IPS-11a (cell line): Measurements from ENCODE around the gene POLA2.
"Not testable (repeated sequence)": the region's sequence is repeated elsewhere in the genome, so short reads cannot be mapped to it uniquely, and the experiment has no call there.

Experiments used
- H3K4me3 ChIP-seq: one replicate; pipeline ENCODE4 v1.5.1; 2013; ENCODE audit warnings: low read depth, low read length, control low read depth

Gene POLA2, protein sequence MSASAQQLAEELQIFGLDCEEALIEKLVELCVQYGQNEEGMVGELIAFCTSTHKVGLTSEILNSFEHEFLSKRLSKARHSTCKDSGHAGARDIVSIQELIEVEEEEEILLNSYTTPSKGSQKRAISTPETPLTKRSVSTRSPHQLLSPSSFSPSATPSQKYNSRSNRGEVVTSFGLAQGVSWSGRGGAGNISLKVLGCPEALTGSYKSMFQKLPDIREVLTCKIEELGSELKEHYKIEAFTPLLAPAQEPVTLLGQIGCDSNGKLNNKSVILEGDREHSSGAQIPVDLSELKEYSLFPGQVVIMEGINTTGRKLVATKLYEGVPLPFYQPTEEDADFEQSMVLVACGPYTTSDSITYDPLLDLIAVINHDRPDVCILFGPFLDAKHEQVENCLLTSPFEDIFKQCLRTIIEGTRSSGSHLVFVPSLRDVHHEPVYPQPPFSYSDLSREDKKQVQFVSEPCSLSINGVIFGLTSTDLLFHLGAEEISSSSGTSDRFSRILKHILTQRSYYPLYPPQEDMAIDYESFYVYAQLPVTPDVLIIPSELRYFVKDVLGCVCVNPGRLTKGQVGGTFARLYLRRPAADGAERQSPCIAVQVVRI

DNA sequence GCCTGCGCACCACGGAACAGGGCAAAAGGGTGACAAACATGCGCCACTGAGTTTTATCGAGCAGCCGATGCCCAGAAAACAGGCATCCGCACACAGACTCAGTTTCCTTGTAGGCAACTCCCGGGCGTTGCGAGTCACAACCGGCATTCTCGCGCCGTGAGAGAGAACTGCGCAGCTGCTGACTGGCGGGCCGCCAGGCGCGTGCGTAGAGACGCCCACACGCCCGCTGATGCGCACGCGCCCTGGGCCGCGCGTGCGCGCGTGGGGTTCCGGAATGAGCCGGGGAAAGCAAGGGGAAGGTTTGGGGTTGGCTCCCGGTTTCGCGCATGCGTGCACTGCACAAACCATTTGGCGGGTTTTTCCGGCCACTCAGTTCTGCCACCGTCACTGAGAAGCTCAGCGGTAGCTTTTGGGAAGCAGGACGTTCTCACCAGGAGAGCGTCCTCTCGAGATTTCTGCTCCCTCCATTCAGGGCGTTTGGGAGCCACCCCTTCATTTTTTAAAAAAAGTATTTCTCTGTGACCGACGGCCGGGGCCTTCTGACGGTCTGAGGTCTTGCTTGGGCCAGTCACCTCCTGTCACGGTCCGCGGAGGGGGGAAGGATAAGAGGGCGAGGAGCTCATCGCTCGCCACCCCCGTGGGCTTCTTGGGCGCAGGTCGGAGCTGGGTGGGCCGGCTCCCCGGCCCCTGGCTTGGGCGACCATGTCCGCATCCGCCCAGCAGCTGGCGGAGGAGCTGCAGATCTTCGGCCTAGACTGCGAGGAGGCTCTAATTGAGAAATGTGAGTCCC is at the start of gene POLA2:
TSS of gene POLA2 (plus strand) at position 372 of the 790 bp plus-strand sequence. CDS start at position 703, 331 bp downstream.
- H3K4me3 ChIP-seq, result peak within 1 kb of the TSS; percentile 66

DNA sequence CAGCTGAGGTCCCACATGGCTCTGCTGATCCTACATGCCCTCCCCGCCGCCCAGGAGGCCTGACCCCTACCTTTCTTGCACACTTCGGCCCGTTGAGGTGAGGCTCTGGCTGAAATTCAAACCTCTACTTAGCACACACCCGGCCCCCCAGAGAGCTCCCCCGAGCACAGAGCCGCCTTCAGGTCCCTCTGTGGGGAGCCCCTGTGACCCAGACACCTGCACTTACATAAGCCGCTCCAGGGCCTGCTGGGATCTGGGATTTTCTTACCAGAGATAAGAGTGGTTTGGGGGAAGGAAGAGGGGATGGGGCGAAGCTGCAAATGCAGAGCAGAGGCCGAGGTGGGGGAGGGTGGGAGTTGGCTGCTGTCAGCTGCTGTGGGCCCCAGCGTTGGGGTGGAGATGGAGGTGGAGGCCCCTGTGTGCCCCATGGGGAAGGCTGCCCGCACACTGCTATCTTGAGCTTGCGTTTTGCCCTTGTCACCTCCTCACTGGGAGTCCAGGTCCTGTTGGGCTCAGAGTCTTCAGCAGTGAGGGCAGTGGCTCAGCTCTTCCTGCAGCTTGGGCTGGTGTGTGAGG is 49.4 kb upstream of the POLA2 start:
- H3K4me3 ChIP-seq, result no peak overlapping the region

DNA sequence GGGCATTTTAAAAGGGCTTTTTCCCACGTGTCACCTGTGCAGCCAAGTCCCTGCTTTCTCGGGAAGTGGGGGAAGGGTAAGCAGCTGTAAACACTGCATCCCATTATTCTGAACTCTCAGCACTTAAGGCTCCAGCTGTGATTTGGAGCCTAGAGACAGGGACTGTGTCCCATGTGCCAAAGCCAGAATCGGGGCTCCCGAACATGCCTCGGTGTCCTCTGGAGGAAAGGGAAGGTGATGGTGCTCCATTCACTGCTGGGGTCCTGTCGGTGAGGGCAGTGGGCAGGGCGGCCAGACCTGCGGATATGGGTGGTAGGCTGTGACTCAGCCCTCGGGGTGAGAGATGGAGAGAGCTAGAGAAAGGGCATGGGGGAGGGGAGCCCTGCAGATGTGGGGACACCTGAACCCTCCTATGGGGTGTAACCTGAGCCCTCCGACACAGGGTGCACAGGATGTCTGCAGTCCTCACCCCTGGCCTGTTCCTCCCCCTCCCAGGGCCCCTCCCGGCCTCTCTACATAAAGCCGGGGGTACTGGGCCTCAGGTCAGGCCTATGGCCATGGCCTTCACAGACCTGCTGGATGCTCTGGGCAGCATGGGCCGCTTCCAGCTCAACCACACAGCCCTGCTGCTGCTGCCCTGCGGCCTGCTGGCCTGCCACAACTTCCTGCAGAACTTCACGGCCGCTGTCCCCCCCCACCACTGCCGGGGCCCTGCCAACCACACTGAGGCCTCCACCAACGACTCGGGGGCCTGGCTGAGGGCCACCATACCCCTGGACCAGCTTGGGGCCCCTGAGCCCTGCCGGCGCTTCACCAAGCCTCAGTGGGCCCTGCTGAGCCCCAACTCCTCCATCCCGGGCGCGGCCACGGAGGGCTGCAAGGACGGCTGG is 48.2 kb upstream of the POLA2 start:
- no peak overlapping the region for H3K4me3 ChIP-seq

DNA sequence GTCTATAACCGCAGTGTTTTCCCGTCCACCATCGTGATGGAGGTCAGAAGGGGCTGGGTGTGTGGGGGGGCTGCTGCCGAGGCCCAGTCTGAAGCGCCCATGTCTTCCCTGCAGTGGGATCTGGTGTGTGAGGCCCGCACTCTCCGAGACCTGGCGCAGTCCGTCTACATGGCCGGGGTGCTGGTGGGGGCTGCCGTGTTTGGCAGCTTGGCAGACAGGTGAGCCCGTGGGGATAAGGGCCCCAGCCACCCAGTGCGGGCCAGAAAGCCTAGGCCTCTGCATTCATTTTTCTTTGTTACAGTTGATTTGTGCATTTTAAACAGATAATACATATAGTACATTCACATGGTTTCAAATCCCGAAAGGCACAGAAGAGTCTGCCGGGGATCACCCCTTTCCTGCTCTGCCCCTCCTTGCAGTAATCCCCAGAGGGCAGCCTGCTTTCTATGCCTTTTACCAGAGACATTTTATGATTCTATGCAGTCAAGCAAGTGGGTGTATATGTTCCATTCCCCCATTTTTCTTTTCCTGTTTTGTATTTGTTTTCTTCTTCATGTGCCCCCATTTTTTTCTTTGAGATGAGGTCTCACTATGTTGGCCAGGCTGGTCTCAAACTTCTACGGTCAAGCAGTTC is 47.4 kb upstream of the POLA2 start:
- no peak overlapping the region for H3K4me3 ChIP-seq

DNA sequence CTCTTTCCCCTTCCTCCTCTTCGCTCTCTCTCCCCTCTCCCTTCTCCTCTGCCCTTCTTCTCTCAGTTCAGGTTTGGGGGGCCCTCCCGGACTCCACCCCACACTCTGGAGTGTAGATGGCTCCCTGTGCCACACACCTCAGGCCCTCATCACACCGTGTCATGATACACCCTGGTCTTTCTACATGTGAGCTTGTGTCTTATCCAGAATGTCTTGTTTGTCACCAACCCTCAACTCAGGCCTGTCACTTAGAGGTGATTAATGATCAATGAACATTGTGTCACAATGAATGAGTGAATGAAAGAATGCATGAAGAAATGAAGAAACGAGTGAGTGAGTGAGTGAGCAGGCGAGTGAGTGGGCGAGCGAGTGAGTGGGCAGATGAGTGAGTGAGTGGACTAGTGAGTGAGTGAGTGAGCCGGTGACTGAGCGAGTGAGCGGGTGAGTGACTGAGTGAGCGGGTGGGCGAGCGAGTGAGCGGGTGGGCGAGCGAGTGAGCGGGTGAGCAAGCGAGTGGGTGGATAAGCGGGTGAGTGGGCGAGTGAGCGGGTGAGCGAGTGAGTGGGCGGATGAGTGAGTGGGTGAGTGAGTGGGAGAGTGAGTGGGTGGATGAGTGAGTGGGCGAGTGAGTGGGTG is 46.2 kb upstream of the POLA2 start:
- no peak overlapping the region for H3K4me3 ChIP-seq

DNA sequence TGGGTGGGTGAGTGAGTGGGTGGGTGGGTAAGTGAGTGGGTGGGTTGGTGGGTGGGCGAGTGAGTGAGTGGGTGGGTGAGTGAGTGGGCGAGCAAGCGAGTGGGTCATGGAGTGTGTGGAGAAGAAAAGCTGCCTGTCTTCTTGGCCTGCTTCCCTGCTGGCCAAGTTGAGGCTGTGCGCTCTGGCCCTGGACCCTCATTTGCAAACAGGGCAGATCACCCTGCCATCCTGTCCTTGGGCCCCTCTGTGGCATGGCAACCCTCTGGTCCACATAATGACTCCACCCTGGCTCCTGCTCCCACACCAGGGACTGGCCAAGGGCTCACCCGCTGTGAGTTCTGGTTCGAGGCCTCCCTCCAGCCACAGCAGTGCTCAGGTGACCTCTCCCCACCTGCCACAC is 44.9 kb upstream of the POLA2 start:
- H3K4me3 ChIP-seq, result no peak overlapping the region

DNA sequence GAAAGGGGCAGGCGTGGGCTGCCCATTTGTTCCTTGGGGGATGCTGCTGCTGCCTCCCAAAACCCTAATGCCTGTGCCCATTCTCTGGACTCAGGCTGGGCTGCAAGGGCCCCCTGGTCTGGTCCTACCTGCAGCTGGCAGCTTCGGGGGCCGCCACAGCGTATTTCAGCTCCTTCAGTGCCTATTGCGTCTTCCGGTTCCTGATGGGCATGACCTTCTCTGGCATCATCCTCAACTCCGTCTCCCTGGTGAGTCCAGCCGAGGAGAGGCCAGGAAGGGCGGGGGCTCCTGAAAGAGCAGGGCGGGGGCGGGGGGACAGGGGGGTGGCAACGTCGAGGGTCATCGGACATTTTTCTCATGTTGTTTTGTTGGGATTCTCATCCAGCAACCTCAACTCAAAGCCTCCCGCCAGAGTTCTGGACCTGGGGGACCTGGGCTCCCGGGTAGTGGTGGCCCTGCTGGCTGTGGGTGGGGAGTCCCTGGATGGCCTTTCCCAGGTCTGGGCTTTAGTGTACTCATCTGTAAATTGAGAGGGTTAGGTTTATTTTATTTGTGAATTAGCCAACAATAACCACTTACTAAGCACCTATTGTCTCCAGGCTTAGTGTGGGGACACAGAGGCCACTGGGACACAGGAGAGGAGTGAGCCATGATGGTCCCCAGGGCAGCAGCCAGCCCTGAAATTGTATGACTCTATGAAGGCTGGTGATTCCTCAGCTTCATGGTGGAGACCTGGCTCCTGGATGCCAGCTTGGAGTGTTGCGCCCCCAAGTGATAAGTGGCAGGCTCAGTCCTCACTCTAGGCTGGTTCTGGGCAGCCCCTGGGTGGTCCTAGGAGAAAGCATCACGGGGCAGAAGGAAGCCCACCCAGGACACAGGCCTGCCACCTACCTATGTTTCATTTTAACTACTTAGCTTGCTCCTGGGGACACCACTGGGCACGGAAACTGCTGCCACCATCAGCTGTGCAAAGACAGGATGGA is 44.0 kb upstream of the POLA2 start:
- no peak overlapping the region for H3K4me3 ChIP-seq

DNA sequence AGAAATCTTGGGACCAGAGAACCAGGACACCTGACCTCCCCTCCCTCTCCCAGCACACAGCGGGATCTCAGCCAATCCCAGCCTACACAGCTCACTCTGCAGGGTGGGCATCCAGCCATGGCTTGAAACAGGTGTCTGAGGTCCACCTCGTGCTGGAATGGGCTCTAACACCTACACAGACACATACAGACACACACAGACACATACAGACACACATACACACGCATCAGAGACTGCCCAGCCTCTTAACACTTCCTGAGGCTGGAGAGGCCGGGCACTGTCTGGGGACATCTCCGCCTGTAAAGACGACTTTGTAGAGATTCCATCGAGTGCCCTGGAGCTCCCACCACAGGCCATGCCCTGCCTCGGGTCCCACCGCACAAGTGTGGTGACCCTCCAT is 43.3 kb upstream of the POLA2 start:
- H3K4me3 ChIP-seq, result no peak overlapping the region

DNA sequence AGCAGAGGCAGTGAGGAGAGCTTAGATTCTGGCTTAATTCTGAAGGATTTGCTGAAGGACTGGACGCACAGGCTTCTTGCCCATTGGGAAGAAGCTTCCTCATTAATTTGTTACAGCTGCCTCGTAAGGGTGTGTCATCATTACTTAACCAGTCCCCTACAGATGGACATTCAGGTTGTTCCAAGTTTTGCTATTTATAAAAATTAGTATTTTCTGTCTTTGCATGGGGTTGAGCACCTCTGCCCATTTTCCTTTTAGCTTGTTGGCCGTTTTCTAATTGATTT is 41.9 kb upstream of the POLA2 start:
- no peak overlapping the region for H3K4me3 ChIP-seq

DNA sequence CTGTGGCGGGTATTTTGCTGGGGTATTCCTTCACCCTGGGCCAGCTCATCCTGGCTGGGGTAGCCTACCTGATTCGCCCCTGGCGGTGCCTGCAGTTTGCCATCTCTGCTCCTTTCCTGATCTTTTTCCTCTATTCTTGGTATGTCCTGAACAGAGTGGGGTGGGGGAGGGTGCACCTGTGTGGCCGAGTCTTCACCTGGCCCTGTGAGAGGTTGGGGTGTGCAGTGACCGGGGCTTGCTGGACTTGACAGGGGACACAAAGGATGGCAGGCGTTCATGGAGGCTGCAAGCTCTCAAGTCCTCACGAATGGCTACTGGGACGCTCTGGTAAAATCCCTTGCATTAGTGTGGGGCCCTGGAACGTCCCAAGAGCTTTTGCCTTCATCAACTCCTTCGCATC is 40.7 kb upstream of the POLA2 start:
- no peak overlapping the region for H3K4me3 ChIP-seq

DNA sequence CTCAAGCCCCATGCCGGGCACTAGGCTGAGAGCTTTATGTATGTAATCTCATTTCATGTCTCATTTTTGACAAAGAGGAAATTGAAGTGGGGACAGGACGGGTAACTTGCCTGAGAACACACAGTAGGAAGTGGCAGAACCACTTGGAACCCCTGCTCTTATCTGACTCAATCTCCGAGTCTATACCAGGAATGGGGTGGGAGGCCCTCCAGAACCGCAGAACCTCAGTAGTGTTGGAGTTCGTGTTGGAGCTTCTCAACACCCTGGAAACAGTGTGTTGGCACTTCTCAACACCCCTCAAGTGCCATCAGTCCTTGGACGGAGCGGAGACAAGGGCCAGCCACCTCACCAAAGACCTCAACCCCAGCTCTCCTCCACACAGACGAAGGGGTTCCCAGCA is 38.8 kb upstream of the POLA2 start:
- H3K4me3 ChIP-seq, result no peak overlapping the region

DNA sequence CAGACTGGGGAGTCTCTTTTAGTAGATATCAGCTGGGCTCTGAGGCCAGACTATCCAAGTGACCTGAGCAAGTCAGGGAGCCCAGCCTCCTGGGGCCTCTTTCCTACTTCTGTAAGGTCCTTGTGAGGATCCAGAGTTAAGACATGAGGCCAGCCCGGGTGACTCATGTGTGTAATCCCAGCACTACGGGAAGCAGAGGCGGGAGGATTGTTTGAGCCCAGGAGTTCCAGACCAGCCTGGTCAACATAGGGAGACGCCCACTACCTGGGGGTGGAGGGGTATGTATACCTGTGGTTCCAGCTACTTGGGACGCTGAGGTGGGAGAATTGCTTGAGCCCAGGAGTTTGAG is 36.9 kb upstream of the POLA2 start:
- no peak overlapping the region for H3K4me3 ChIP-seq

DNA sequence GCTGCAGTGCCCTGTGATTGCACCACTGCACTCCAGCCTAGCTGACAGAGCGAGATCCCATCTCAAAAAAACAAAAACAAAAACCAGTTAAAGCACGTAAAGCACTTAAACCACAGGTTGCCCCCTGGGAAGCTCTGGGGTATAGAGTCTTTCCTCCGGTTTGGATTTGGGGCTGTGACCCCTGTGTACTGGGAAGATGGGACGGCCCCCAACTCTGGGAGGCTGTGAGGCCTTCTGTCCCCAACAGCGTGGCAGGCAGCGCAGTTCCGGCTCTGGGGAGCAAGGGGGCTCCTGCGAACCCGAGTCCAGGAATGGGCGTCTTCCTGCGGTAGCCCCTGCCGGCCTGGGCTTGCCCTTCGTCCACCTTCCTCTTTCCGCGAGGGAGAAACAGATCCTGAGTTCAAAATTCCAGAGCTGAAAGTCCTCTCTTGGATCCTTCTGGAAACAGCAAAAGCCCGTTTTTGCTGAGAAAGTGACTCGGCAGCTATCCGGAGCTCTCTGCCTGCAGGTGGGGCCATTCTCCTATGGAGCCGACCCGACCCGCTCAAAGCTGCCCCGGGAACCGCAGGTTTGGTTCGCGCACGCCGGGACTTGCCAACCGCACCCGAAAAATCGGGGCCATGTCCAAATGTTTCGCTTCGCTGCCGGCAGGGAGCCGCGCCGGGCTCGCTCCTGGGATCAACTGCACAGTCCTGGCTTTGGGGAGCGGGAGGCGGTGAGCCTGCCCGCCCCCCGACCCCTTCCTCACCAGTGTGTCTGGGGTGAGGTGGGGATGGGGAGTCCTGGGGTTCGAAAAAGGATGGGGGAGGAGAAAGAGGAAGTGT is 36.3 kb upstream of the POLA2 start:
- H3K4me3 ChIP-seq, result peak overlapping the region; percentile 27

DNA sequence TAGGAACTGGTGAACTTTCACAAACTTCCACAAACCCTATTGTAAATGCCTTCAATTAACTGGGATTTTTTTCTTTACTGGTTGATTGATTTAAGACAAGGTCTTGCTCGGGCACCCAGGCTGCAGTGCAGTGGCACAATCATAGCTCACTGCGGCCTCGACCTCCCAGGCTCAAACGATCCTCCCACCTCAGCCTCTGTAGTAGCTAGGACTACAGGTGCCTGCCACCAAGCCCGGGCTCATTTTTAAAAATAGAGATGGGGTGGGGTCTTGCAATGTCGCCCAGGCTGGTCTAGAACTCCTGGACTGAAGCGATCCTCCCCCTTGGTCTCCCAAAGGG is 35.7 kb upstream of the POLA2 start:
- H3K4me3 ChIP-seq, result peak overlapping the region; percentile 27

DNA sequence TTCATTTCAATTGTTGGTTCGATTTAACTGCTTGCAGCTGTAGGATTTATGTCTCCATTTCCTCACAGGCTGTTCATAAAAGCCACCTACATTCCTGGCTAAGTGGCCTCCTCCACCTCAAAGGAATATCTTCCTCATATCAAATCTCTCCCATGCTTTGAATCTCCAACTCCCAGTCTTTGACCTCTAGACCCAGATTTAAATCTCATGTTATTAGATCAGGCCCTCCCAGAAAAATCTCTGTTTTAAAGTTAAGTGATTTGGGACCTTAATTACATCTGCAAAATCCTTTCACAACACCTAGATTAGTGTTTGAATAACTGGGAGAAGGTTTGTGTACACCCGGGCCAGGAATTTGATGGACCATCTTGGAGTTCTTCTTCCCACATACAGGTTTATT is 33.9 kb upstream of the POLA2 start:
- H3K4me3 ChIP-seq, result no peak overlapping the region

DNA sequence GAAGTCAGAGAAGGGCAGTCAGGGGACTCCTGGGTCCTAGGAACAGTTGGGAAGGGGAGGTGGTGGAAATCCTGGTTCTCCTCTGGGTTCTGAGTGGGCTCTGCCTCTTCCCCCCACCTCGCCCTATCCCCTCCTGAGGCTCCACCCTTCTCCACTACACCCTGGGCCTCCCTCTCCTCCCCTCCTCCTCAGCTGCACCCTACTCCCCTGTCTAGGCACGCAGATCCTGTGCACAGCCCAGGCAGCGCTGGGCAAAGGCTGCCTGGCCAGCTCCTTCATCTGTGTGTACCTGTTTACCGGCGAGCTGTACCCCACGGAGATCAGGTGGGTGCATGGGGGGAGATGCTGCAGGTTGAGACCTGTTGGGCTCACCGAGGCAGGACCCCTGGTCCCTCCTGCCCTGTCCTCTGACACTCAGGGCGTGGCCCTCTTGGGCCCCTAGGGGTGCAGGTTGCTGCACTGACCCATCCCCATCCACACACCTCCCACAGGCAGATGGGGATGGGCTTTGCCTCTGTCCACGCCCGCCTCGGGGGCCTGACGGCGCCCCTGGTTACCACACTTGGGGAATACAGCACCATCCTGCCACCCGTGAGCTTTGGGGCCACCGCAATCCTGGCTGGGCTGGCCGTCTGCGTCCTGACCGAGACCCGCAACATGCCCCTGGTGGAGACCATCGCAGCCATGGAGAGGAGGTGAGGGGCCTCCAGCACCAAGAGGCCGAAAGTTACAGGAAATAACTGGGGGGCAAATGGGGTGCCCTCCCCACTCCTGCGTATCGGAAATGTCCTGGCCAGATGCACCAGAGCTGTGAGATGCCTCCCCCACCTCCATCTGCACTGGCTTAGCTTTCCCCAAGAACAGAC is 25.3 kb upstream of the POLA2 start:
- no peak overlapping the region for H3K4me3 ChIP-seq

DNA sequence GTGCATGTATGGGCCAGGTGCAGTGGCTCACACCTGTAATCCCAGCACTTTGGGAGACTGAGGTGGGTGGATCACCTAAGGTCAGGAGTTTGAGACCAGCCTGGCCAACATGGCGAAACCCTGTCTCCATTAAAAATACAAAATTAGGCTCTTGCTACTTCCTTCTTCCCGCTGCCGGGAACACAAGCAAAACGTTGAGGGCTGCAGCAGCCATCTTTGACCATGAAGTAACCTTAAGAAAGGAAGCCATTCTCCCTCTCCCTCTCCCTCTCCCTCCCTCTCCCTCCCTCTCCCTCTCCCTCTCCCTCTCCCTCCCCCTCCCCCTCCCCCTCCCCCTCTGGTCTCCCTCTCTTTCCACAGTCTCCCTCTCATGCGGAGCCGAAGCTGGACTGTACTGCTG is 23.5 kb upstream of the POLA2 start:
- H3K4me3 ChIP-seq, result not testable (repeated sequence)
